K562 treated with DMSO at 1 percent for 12 hours (cell line): ENCODE measurements around the gene GCLC. TPM values are rescaled to one million over a fixed set of nuclear protein-coding genes. Genes with fewer than 3 reads are reported as not detected.

ENCODE experiments used
- total RNA-seq: library from RNA; unstranded; fragments of 300-600 nt; gene quantifications from 2 replicates; pipeline ENCODE4 v1.2.3, GENCODE V29; 2022; ENCODE audit not compliant: insufficient read depth

GCLC gene
- 14.1 and 37.0 TPM in 2 replicates for total RNA-seq

GRCh38 chr6:53544470-53545308 lies at the start of gene GCLC:
Gene GCLC (minus strand): TSS chr6:53545101. CDS start chr6:53544645, 456 bp downstream.

Other genes with a start within 250 kb of the GCLC start
- 63.2 and 120 TPM in 2 replicates for gene ELOVL5, start 196.2 kb downstream of the GCLC start, total RNA-seq
- gene KLHL31, start 120.7 kb upstream of the GCLC start, total RNA-seq = not detected in 2 replicates
- gene LRRC1, start 249.9 kb upstream of the GCLC start, total RNA-seq = not detected in 2 replicates